Stimulated activated CD4-positive, alpha-beta T cell treated with anti-CD3 and anti-CD28 coated beads, Interleukin-12 subunit alpha, Interleukin-12 subunit beta, amount 100 ng/mL, for 24 hours (primary cell): ENCODE measurements around the gene PDCD1LG2.
"Not testable (repeated sequence)": the region's sequence is repeated elsewhere in the genome, so short reads cannot be mapped to it uniquely, and the experiment has no call there.

Experiments used
- DNase-seq, 2 experiments: peaks; one replicate each; pipeline ENCODE4 v3.0.0-alpha.2; 2020; ENCODE audit warnings: low read depth in 2 of 2

Gene PDCD1LG2

GRCh38 chr9:5566054-5566618 lies 55.8 kb downstream of the PDCD1LG2 start:
- no peak for DNase-seq

GRCh38 chr9:5568868-5569267 lies 58.5 kb downstream of the PDCD1LG2 start:
- DNase-seq, result no peak

GRCh38 chr9:5569409-5569808 lies 59.1 kb downstream of the PDCD1LG2 start:
- DNase-seq, result no peak

GRCh38 chr9:5569891-5570290 lies 59.6 kb downstream of the PDCD1LG2 start:
- no peak for DNase-seq

GRCh38 chr9:5571629-5572232 lies 61.4 kb downstream of the PDCD1LG2 start:
- DNase-seq, result no peak

GRCh38 chr9:5574097-5574496 lies 63.8 kb downstream of the PDCD1LG2 start:
- DNase-seq, result no peak

- no peak for DNase-seq
Measured at GRCh38 chr9:5575000-5575399, 64.7 kb downstream of the PDCD1LG2 start.

GRCh38 chr9:5577225-5577624 lies 66.9 kb downstream of the PDCD1LG2 start:
- DNase-seq, result no peak

- DNase-seq, result no peak
Measured at GRCh38 chr9:5578018-5578697, 67.8 kb downstream of the PDCD1LG2 start.

- no peak for DNase-seq
Measured at GRCh38 chr9:5578698-5579085, 68.4 kb downstream of the PDCD1LG2 start.

- no peak for DNase-seq
Measured at GRCh38 chr9:5579881-5580280, 69.5 kb downstream of the PDCD1LG2 start.

GRCh38 chr9:5580650-5581049 lies 70.3 kb downstream of the PDCD1LG2 start:
- no peak for DNase-seq

GRCh38 chr9:5581706-5582105 lies 71.4 kb downstream of the PDCD1LG2 start:
- DNase-seq, result not testable (repeated sequence)

GRCh38 chr9:5582835-5583195 lies 72.5 kb downstream of the PDCD1LG2 start:
- no peak for DNase-seq

GRCh38 chr9:5586391-5586802 lies 76.1 kb downstream of the PDCD1LG2 start:
- no peak for DNase-seq

GRCh38 chr9:5587024-5587423 lies 76.7 kb downstream of the PDCD1LG2 start:
- DNase-seq, result peak in 1 of 2 experiments; percentile 28

- no peak for DNase-seq
Measured at GRCh38 chr9:5592231-5592630, 81.9 kb downstream of the PDCD1LG2 start.

- no peak for DNase-seq
Measured at GRCh38 chr9:5592904-5593303, 82.6 kb downstream of the PDCD1LG2 start.

- DNase-seq, result no peak
Measured at GRCh38 chr9:5593904-5594303, 83.6 kb downstream of the PDCD1LG2 start.

GRCh38 chr9:5596173-5596572 lies 85.8 kb downstream of the PDCD1LG2 start:
- DNase-seq, result no peak

GRCh38 chr9:5608298-5609225 lies 98.2 kb downstream of the PDCD1LG2 start:
- no peak for DNase-seq

GRCh38 chr9:5609226-5609596 lies 98.9 kb downstream of the PDCD1LG2 start:
- no peak for DNase-seq
